GM10266 (cell line): Measurements from ENCODE around the gene DLL4.

Experiments
- DNase-seq: peaks from one replicate; pipeline ENCODE4 v3.0.0; 2012; ENCODE audit errors: extremely low spot score
- TF ChIP-seq, protein P1 (sequence below): IDR thresholded peaks from 2 replicates; pipeline ENCODE4 v1.5.1; 2012; ENCODE audit warnings: mild to moderate bottlenecking, low read depth; ENCODE audit not compliant: control insufficient read depth, insufficient read depth; ENCODE audit errors: missing control alignments

DLL4 gene

DNA sequence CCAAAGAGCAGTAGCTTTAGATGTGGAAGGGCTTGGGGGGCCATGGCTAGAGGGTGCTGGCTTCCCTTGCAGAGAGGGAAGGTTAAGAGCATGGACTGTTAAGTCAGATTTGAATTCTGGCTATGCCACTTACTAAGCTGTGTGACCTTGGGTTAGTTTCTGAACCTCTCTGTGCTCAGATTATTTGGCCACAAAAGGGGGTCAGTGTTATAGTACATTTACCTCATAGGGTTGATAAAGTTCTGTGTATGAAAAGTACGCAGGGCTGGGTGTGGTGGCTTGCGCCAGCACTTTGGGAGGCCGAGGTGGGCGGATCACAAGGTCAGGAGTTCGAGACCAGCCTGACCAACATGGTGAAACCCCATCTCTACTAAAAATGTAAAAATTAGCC lies 28.1 kb upstream of the DLL4 start:
- no peak for DNase-seq
- TF ChIP-seq, protein P1, sequence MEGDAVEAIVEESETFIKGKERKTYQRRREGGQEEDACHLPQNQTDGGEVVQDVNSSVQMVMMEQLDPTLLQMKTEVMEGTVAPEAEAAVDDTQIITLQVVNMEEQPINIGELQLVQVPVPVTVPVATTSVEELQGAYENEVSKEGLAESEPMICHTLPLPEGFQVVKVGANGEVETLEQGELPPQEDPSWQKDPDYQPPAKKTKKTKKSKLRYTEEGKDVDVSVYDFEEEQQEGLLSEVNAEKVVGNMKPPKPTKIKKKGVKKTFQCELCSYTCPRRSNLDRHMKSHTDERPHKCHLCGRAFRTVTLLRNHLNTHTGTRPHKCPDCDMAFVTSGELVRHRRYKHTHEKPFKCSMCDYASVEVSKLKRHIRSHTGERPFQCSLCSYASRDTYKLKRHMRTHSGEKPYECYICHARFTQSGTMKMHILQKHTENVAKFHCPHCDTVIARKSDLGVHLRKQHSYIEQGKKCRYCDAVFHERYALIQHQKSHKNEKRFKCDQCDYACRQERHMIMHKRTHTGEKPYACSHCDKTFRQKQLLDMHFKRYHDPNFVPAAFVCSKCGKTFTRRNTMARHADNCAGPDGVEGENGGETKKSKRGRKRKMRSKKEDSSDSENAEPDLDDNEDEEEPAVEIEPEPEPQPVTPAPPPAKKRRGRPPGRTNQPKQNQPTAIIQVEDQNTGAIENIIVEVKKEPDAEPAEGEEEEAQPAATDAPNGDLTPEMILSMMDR: no peak

DNA sequence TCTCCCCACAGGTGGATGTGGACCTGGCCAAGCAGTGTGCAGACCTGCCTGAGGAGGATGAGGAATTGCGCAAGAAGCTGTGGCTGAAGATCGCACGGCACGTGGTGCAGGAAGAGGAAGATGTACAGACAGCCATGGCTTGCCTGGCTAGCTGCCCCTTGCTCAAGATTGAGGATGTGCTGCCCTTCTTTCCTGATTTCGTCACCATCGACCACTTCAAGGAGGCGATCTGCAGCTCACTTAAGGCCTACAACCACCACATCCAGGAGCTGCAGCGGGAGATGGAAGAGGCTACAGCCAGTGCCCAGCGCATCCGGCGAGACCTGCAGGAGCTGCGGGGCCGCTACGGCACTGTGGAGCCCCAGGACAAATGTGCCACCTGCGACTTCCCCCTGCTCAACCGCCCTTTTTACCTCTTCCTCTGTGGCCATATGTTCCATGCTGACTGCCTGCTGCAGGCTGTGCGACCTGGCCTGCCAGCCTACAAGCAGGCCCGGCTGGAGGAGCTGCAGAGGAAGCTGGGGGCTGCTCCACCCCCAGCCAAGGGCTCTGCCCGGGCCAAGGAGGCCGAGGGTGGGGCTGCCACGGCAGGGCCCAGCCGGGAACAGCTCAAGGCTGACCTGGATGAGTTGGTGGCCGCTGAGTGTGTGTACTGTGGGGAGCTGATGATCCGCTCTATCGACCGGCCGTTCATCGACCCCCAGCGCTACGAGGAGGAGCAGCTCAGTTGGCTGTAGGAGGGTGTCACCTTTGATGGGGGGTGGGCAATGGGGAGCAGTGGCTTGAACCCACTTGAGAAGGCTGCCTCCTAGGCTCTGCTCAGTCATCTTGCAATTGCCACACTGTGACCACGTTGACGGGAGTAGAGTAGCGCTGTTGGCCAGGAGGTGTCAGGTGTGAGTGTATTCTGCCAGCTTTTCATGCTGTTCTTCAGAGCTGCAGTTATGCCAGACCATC lies 26.3 kb upstream of the DLL4 start:
- TF ChIP-seq, protein P1: no peak

DNA sequence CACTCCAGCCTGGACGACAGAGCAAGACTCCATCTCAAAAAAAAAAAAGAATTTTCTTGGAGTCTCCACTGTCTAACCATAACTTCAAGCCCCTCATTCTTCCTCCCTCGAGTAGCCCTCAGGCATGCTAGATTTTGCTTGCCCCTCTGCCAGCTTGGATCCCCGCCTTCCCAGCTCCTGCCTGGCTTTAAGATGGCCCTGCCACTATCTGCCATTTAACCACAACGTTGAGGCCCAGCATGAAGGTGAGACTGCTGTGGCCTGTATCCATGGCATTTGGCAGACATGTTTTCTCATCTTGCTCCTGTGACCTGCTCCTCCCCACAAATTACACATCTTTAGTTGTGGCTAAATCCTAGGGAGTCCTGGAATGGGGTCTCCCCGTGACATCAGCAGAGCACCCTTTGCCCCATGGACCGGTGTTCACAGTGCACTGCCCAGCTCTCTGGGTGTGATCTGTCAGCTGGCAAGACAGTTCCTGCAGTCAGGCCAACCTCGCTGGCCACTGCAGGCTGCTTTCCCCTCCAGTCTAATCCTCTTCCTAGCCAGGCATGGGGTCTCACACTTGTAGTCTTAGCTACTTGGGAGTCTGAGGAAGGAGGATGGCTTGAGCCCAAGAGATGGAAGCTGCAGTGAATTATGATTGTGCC lies 24.5 kb upstream of the DLL4 start:
- DNase-seq: no peak
- TF ChIP-seq, protein P1: no peak

More for the DNA sequence above, 26.3 kb upstream of the DLL4 start:
- no peak for DNase-seq

DNA sequence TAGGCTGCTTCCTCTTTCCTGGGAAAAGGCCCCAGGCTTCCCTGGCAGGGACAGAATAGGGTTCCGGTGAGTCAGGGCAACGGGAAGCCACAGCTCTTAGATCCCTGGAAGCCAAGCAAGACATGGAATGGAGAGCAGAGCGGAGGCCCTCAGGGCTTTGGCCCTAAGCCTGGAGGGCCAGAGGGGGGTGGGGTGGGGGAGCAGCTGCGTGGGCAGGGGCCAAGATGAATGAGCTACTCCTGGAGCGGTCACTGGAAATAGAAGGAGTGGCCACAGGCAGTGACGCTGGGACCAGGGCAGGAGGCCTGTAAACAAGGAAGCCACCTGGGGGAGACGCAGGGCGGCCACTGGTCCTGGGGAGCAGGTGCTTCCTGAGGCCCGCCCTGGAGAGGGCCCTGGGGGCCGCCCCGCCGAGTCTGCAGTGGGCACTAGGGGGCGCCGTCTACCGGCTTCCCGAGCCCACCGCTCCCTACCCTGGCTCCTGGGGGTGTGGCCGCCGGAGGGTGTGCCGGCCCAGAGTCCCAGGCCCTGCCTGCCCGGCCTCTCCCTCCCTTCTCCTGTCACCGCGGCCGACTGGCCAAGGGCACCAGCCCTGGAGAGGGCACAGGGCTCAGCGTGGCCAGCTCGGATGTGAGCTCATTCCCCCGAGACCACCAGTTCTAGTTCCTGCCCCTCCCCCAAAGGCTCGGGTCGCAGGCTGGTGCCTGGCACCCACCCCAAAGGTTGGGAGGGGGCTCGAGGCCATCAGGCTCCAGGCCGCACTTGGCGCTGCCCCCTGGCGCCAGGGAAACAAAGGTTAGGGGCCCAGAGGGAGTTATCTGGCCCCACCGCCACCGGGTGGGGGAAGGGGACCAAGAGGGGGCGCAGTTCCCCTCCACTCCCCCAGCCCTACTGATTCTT lies 22.8 kb upstream of the DLL4 start:
- peak; percentile 82 for DNase-seq
- TF ChIP-seq, protein P1: peak; percentile 82

DNA sequence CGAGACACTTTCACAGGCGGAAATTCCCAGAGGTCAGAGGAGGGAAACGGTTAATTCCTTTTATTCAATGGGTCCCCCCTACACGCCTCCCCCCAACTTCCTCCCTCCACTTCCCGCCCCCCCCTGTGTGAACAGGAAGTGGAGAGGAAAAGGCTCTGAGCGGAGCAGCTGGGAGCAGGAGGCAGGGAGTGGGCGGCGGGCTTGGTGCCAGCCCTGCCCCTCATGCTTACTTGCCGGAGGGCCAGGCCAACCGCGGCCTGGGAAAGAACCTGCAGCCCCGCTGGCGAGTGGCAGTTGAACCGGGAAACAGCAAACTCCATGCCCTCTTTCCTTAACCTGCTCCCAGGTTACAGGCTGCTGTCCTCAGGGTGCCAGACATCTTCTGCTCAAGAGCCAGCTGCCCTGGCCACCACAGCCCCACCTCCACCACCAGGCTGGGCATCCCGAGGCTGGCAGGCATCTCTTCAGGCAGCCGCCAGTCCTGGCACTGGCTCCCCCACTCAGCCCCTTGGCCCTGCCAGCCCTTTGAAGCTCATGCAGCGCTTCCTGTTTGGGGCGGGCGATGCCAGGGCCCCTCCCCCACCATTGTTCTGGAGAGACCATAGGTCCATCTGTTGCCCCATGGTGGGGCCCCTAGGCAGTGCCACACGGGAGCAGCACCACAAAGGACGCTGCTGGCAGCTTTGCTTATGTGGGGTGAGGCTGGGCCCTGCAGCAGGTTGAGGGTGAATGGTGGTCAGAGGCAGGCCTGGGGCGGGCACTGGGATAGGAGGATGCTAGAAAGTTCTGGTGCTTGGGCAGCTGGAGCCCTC lies 21.9 kb upstream of the DLL4 start:
- no peak for DNase-seq
- TF ChIP-seq, protein P1: no peak

DNA sequence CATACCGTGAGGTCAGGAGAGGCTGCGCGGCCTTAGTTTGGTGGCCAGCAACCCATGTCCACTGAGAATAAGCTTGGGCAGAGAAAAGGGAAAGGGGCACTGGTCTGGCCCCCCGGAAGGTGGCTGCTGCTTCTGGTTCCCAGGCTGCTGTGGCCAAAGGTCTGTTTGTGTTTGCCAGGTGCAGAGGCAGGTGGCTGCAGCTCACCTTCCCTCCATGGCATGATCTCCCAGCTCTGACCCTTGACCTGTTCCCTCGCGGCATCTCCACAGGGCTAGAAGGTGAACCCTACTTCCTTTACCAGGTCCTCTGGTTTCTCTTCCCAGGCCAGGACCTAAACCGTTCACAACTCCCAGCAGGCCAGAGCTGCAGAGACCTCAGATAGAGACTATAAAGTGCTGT lies 21.0 kb upstream of the DLL4 start:
- TF ChIP-seq, protein P1: no peak
- DNase-seq: no peak
